Natural killer cell treated with Interleukin-12 subunit alpha and Interleukin-12 subunit beta and Interleukin-15 and Interleukin-18, amount 100 ng/mL, for 72 hours (primary cell): ENCODE measurements around the gene ENTHD1. TPM values are rescaled to one million over a fixed set of nuclear protein-coding genes. Genes with fewer than 3 reads are reported as not detected.
A peak's percentile ranks its signal among the peaks of the same experiment; 100 is the strongest.
"Not testable (repeated sequence)": the region's sequence is repeated elsewhere in the genome, so short reads cannot be mapped to it uniquely, and the experiment has no call there.

ENCODE experiments used
- ATAC-seq, 2 donors: fragments of 150-1000 bp; cut with Tn5 transposase in 1 of 2; sonication (Bioruptor Pico), chemical (Tn5 transposase) in 1 of 2; 2 replicates each; pipeline ENCODE4 v1.10.0; 2021
- DNase-seq: peaks from one replicate; pipeline ENCODE4 v3.0.0; 2022; ENCODE audit warnings: low spot score
- H3K27ac Mint-ChIP-seq, 2 donors: 1 replicate in 1 of 2; 2 replicates in 1 of 2; pipeline ENCODE4 v1.8.0; 2022; ENCODE audit warnings: mixed read lengths in 2 of 2, mild to moderate bottlenecking in 1 of 2, moderate library complexity in 1 of 2
- H3K27me3 Mint-ChIP-seq, 2 donors: 1 replicate in 1 of 2; 2 replicates in 1 of 2; pipeline ENCODE4 v1.8.0; 2022; ENCODE audit warnings: mixed read lengths in 2 of 2
- H3K36me3 Mint-ChIP-seq: one replicate; pipeline ENCODE4 v1.8.0; 2022; ENCODE audit warnings: mixed read lengths
- H3K4me1 Mint-ChIP-seq, 2 donors: 1 replicate in 1 of 2; 2 replicates in 1 of 2; pipeline ENCODE4 v1.8.0; 2022; ENCODE audit warnings: low read depth in 2 of 2, mixed read lengths in 2 of 2, mild to moderate bottlenecking in 1 of 2
- H3K4me3 Mint-ChIP-seq: one replicate; pipeline ENCODE4 v1.8.0; 2022; ENCODE audit warnings: mixed read lengths
- H3K9me3 Mint-ChIP-seq: 2 replicates; pipeline ENCODE4 v1.8.0; 2022; ENCODE audit warnings: mixed read lengths
- total RNA-seq, 2 donors: library from RNA; stranded (reverse); gene quantifications; one replicate each; pipeline ENCODE4 v1.2.3, GENCODE V29; 2022

ENTHD1 gene
- total RNA-seq, 2 donors from 2014 or later = not detected

GRCh38 chr22:39904024-39904423 is 10.5 kb upstream of the ENTHD1 start:
- Mint-ChIP-seq H3K27ac (peak overlapping the region; percentile 96 to 98), H3K4me1 (peaks cover 60 to 72% of the 10 kb centered on the region in 2 donors), H3K4me3 (peak overlapping the region; percentile 98)
- DNase-seq, H3K27me3 Mint-ChIP-seq, ATAC-seq, H3K36me3 Mint-ChIP-seq, H3K9me3 Mint-ChIP-seq: not testable (repeated sequence)

- no peak for ATAC-seq
- peak overlapping the region; percentile 96 to 98 for H3K27ac Mint-ChIP-seq
- peaks cover 49 to 61% of the 10 kb centered on the region in 2 donors for H3K4me1 Mint-ChIP-seq
- DNase-seq = no peak
- H3K9me3 Mint-ChIP-seq = peaks cover 3% of the 10 kb centered on the region
- no peaks in the 10 kb centered on the region for H3K36me3 Mint-ChIP-seq
- no peaks in the 10 kb centered on the region for H3K27me3 Mint-ChIP-seq
- peak overlapping the region; percentile 98 for H3K4me3 Mint-ChIP-seq
These were observed 8.1 kb upstream of the ENTHD1 start for GRCh38 chr22:39901565-39902146.

- no peaks in the 10 kb centered on the region for H3K27me3 Mint-ChIP-seq
- peaks cover 39 to 54% of the 10 kb centered on the region in 2 donors for H3K4me1 Mint-ChIP-seq
- H3K27ac Mint-ChIP-seq = peak within 1 kb of the TSS; percentile 96 to 98
- peak within 1 kb of the TSS; percentile 98 for H3K4me3 Mint-ChIP-seq
- peaks cover 3% of the 10 kb centered on the region for H3K9me3 Mint-ChIP-seq
- H3K36me3 Mint-ChIP-seq = no peaks in the 10 kb centered on the region
- DNase-seq (peak; percentile 81), ATAC-seq (peak; percentile 97 to 99)
These were observed 7.0 kb upstream of the ENTHD1 start, which contains the start of gene GRAP2 for GRCh38 chr22:39900306-39901227. TSS of gene GRAP2 (plus strand) at chr22:39901084. CDS start at chr22:39947107, 46,023 bp downstream.

DNA sequence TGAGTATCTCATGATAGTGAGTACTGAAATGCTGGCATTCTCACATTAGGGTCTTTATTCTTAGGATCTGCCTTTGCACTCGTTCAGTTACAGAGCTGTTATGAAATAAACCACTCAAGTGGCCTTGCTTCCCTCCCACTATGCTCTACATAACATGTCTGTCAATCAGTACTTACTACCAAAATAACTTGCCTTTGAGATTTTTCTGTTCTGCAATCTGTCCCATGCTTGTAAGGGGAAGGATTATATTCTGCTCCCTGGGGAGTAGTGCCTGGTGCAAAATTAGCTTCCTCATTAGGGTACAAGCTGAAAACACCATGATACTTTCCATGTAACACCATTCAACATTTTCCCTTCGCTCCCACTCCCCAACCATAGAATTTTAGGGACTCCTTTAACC is 5.4 kb upstream of the ENTHD1 start:
- Mint-ChIP-seq H3K36me3 (no peaks in the 10 kb centered on the region), H3K27ac (peak overlapping the region; percentile 2 to 4), H3K4me3 (peak overlapping the region; percentile 12), H3K4me1 (peaks cover 30 to 38% of the 10 kb centered on the region in 2 donors), H3K27me3 (no peaks in the 10 kb centered on the region), H3K9me3 (no peaks in the 10 kb centered on the region)
- no peak for ATAC-seq
- no peak for DNase-seq

DNA sequence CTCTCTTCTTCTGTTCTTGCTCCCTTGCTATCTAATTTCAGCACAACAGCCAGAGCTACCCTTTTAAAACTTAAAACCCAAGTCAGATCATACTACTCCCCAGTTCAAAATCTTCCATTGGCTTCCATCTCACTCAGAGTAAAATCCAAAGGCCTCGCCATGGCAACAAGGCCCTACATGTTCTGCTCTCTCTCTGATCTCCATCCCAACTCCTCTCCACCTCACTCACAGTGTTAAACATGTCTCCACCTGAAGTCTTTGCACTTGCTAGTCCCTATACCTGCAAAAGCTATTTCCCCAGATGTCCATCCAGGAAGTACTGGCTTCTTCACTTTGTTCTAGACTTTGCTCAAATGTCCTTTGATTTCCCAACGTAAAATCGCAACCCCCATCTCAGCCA is 4.3 kb upstream of the ENTHD1 start:
- H3K9me3 Mint-ChIP-seq = no peaks in the 10 kb centered on the region
- no peak overlapping the region for H3K27ac Mint-ChIP-seq
- no peaks in the 10 kb centered on the region for H3K36me3 Mint-ChIP-seq
- peaks cover 31 to 36% of the 10 kb centered on the region in 2 donors for H3K4me1 Mint-ChIP-seq
- no peaks in the 10 kb centered on the region for H3K27me3 Mint-ChIP-seq
- DNase-seq (no peak), ATAC-seq (no peak)
- no peak overlapping the region for H3K4me3 Mint-ChIP-seq

GRCh38 chr22:39896313-39896996 is 2.9 kb upstream of the ENTHD1 start:
- DNase-seq (no peak), ATAC-seq (no peak)
- Mint-ChIP-seq H3K27me3 (no peaks in the 10 kb centered on the region), H3K27ac (no peak overlapping the region), H3K4me3 (no peak overlapping the region), H3K4me1 (peaks cover 29 to 35% of the 10 kb centered on the region in 2 donors), H3K36me3 (no peaks in the 10 kb centered on the region), H3K9me3 (peaks cover 4% of the 10 kb centered on the region)

GRCh38 chr22:39895682-39896081 is 2.1 kb upstream of the ENTHD1 start:
- H3K27me3 Mint-ChIP-seq = no peaks in the 10 kb centered on the region
- ATAC-seq = no peak
- H3K36me3 Mint-ChIP-seq = no peaks in the 10 kb centered on the region
- peaks cover 4% of the 10 kb centered on the region for H3K9me3 Mint-ChIP-seq
- DNase-seq = no peak
- no peak overlapping the region for H3K4me3 Mint-ChIP-seq
- H3K27ac Mint-ChIP-seq = no peak overlapping the region
- H3K4me1 Mint-ChIP-seq = peaks cover 21 to 27% of the 10 kb centered on the region in 2 donors

DNA sequence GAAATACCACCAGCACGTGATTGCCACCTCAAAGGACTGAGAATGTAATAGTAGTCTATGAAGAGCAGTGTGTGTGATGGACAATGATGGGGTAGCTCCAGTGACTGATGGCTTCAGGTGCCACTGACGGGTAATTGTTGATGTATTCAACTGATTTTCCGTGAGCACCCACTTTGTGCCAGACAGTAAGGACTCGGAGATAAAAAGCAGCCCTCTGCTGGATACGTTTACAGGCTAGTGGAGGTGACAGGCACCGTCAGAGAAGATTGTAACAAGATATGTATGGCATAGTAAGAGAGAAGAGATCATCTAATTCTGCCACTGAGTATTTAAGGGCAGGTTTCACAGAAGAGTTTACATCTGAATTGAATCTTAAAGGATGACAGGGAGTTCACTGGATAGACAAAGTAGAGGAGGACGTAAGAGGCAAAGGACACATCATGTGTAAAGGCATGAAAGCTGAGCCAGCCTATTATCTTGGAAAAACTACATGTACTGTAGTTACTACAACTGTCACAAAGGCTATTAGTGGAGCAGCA is 1.1 kb upstream of the ENTHD1 start:
- ATAC-seq = no peak
- DNase-seq = no peak
- no peak overlapping the region for H3K27ac Mint-ChIP-seq
- H3K9me3 Mint-ChIP-seq = peaks cover 4% of the 10 kb centered on the region
- peaks cover 16 to 18% of the 10 kb centered on the region in 2 donors for H3K4me1 Mint-ChIP-seq
- H3K27me3 Mint-ChIP-seq = no peaks in the 10 kb centered on the region
- no peaks in the 10 kb centered on the region for H3K36me3 Mint-ChIP-seq
- H3K4me3 Mint-ChIP-seq = no peak overlapping the region

DNA sequence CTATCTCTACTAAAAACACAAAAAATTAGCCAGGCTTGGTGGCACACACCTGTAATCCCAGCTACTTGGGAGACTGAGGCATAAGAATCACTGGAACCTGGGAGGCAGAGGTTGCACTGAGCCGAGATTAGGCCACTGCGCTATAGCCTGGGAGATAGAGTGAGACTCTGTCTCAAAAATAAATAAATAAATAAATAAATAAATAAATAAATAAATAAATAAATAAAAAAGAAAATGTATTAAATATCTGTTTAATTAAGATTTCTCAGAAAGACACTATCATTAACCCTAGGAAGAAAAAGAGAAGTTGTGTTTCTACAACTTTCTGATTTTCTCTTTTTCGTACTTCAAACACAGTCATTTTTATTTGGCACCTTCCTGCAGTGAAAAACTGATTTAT is 3.6 kb downstream of the ENTHD1 start:
- H3K9me3 Mint-ChIP-seq, ATAC-seq, H3K36me3 Mint-ChIP-seq, H3K27me3 Mint-ChIP-seq, H3K27ac Mint-ChIP-seq, DNase-seq, H3K4me3 Mint-ChIP-seq: not testable (repeated sequence)
- peaks cover 10 to 11% of the 10 kb centered on the region in 2 donors for H3K4me1 Mint-ChIP-seq

DNA sequence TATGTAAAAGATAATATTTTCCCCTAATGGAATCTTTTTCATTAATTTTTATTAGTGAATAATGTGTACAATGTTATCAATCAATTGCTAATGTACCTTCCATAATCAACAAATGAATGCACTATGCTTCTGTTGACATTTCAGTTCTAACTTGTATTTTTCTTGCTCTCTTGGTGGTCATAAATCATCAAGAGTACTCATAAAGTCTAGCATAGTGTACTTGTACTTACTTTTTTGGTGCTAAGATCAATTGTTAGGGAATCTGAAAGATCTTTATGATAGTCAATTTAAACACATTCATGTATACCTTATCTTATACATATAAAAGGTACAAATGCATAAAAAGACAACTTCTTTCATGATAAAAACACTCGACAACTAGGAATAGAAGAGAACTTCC is 10.5 kb downstream of the ENTHD1 start:
- Mint-ChIP-seq H3K36me3 (no peaks in the 10 kb centered on the region), H3K4me3 (no peak overlapping the region), H3K9me3 (no peaks in the 10 kb centered on the region), H3K27ac (no peak overlapping the region), H3K4me1 (no peaks in the 10 kb centered on the region), H3K27me3 (peaks cover 0 to 1% of the 10 kb centered on the region in 2 donors)
- DNase-seq = no peak
- no peak for ATAC-seq

- H3K9me3 Mint-ChIP-seq = no peaks in the 10 kb centered on the region
- DNase-seq = no peak
- no peak overlapping the region for H3K27ac Mint-ChIP-seq
- H3K4me3 Mint-ChIP-seq = no peak overlapping the region
- ATAC-seq = no peak
- no peaks in the 10 kb centered on the region for H3K4me1 Mint-ChIP-seq
- H3K36me3 Mint-ChIP-seq = no peaks in the 10 kb centered on the region
- H3K27me3 Mint-ChIP-seq = peaks cover 0 to 5% of the 10 kb centered on the region in 2 donors
These were observed 12.8 kb downstream of the ENTHD1 start for GRCh38 chr22:39880722-39881121.

DNA sequence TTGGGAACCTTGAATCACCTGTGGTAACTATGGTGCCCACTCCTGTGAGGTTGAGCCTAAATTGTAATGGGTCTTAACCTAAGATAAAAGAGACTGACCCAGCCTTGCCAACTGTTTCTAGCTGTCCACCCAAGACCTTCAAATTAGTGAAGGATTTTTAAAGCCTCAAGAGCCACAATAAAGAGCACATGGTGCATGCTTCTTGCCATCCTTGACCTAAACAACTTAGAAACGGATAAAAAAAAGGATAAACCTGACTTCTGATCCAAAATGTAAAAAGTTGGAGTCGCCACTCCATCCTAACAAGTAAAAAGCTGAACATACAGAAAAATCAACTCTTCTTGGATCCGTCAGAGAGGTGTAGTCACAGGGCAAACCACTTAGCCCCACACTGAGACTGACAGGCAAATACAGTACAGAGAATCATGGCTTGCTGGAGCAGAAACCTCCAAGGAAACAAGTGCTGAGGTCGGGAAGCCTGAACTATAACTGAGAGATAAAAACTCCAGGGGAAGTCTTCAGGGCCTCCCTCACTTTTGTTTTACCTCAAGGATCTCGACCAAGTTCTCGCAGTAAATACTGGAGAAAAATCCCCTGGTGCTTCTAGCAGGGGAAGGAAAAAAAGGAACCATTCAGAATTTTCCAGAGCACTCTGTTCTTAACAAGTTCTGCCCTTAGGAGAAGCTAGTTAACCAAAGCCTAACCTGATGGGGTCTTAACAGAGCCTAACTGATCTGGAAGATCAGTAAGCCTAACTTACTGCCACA is 16.3 kb downstream of the ENTHD1 start:
- no peak overlapping the region for H3K4me3 Mint-ChIP-seq
- H3K4me1 Mint-ChIP-seq = peaks cover 0 to 3% of the 10 kb centered on the region in 2 donors
- no peak overlapping the region for H3K27ac Mint-ChIP-seq
- H3K36me3 Mint-ChIP-seq = no peaks in the 10 kb centered on the region
- H3K9me3 Mint-ChIP-seq = no peaks in the 10 kb centered on the region
- no peak for ATAC-seq
- peaks cover 0 to 5% of the 10 kb centered on the region in 2 donors for H3K27me3 Mint-ChIP-seq
- no peak for DNase-seq
